ENCODE measurements around the gene SLC30A1. TPM values are rescaled to one million over a fixed set of nuclear protein-coding genes. Genes with fewer than 3 reads are reported as not detected.

The SLC30A1 gene
- total and polyA plus RNA-seq, 2 of the 13 experiments (the other 11 are each of a cell fraction or from before 2014, with no cell fraction given) = 5.9 to 24.4 TPM

DNA sequence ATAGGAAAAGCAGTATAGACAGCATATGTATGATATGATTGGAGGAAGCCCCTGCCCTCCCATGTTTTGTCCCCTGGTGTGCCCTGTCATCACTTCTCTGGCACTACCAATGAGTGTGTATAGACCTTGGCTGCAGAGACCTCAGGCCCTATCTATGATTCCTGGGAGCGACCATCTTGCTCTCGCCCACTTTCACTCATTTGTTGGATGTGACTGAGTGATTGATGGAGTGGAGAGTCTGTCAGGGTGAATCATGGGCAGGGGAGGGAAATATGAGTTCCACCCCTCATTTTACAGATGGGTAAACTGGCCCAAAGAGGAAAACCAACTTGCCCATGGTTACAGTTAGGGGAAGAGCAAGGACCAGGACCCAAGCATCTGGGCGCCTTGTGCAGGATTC, 14.9 kb downstream of the SLC30A1 start:
- DNase-seq (ENCODE audit: low spot score) (no peak), ATAC-seq (no peak), FAIRE-seq (no peak)
- Histone ChIP-seq H3K27ac (ENCODE audit: extremely low read length, insufficient read depth, low read length) (no peak overlapping the region), H3K4me1 (ENCODE audit: insufficient read depth, low read length) (peaks cover 14% of the 10 kb centered on the region), H3K9me3 (ENCODE audit: low read length) (no peaks in the 10 kb centered on the region), H4K20me1 (ENCODE audit: insufficient read depth, low read length) (no peaks in the 10 kb centered on the region), H3K4me3 (replicated peaks in 1 of 3; ENCODE audit: insufficient read depth in 1 of 3, low read depth in 2 of 3, low read length in 3 of 3) (no peak overlapping the region), H3K36me3 (replicated peaks in 1 of 2; ENCODE audit: control insufficient read depth in 1 of 2, insufficient read depth in 2 of 2, low read length in 2 of 2) (no peaks in the 10 kb centered on the region), H3K4me2 (ENCODE audit: low read depth, low read length) (no peak overlapping the region), H3K9ac (ENCODE audit: insufficient read depth, low read depth, low read length) (no peak overlapping the region), H3K79me2 (ENCODE audit: insufficient read depth, low read length) (no peaks in the 10 kb centered on the region), H2AFZ (ENCODE audit: low read length) (no peak overlapping the region), H3K27me3 (ENCODE audit: control insufficient read depth in 1 of 2, insufficient read depth in 2 of 2, low read length in 2 of 2) (peaks cover 0 to 1% of the 10 kb centered on the region in 2 experiments; a peak in 1 of 5 replicates)
- in situ Hi-C loops (cut with HindIII; ENCODE audit: extremely low pct_ligation_motif_present, low pct_unique_long_range_greater_than_20kb) (no loop called here), intact Hi-C loops (cut with micrococcal nuclease; ENCODE audit: unreplicated experiment) (no loop called here)
- TF ChIP-seq ZNF335 (CRISPR knock-in tag; IDR thresholded peaks at IDR 0.05) = no peak
- TF ChIP-seq ELF1 (CRISPR knock-in tag; IDR thresholded peaks at IDR 0.05) = no peak
- TF ChIP-seq TAF1 (CRISPR knock-in tag; IDR thresholded peaks at IDR 0.05) = no peak
- TF ChIP-seq ZNF816 (CRISPR knock-in tag; IDR thresholded peaks at IDR 0.05; ENCODE audit: borderline replicate concordance) = no peak
- TF ChIP-seq MXD3 (CRISPR knock-in tag; IDR thresholded peaks at IDR 0.05) = no peak
- no peak for TF ChIP-seq RFXANK (CRISPR knock-in tag; IDR thresholded peaks at IDR 0.05)
- no peak for TF ChIP-seq MTA1 (CRISPR knock-in tag; IDR thresholded peaks at IDR 0.05; ENCODE audit: borderline replicate concordance)
- ChIA-PET CTCF (ENCODE audit: low intra/inter-chr PET ratio, low total read pairs) (no interaction called here), POLR2A (no interaction called here)
- BruUV-seq (replicated peaks) = no TSS peak
- WGBS (ENCODE audit: low lambda C conversion rate) = 64% methylated on average over 3 of the region's 3 CpGs

DNA sequence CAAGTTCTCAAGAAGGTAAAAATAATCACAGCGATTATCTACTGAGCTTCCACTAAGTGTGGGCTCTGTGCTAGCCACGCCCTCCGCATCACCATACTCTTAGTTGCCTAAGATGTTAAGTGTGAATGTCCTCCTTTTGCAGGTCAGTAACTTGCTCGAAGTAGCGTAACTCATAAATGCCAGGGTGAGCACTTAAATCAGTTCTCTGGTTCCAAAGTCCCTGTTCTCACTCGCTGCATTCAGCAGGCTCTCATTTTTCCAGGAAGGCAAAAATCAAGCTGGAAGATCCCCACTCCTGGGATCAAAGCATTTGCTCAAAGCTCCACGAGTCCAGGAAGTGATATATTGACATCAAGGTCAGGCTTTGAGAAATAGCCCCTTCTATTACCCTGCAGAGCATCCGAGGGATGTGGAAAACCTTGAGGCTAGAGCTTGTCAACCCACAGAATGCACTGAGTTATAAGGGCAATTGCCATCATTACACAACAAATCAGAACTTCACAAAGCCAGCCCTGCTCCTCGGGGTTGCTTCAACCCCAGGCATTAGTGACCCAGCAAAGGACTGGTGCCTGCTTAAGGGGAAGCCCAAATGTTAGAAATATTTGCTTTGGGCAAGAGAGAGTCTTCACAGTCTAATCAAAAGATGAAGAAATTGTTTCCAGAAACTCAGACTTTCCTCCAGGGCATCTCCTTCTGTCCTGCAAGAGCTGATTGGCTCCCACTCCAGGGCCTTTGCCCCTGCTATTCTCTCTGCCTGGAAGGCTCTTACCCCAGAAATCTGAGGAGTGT, 19.5 kb downstream of the SLC30A1 start:
- CTCF ChIA-PET (ENCODE audit: low intra/inter-chr PET ratio, low total read pairs) = no interaction called here
- FAIRE-seq (no peak), DNase-seq (ENCODE audit: low spot score) (no peak), ATAC-seq (no peak)
- no peaks in the 10 kb centered on the region for H3K79me2 ChIP-seq (ENCODE audit: insufficient read depth, low read length)
- H3K4me3 ChIP-seq (replicated peaks in 1 of 3; ENCODE audit: insufficient read depth in 1 of 3, low read depth in 2 of 3, low read length in 3 of 3) = no peak overlapping the region
- H3K27me3 ChIP-seq (ENCODE audit: control insufficient read depth in 1 of 2, insufficient read depth in 2 of 2, low read length in 2 of 2) = peaks cover 0 to 1% of the 10 kb centered on the region in 2 experiments; a peak in 1 of 5 replicates
- H3K4me1 ChIP-seq (ENCODE audit: insufficient read depth, low read length) = peaks cover 14% of the 10 kb centered on the region
- no peaks in the 10 kb centered on the region for H4K20me1 ChIP-seq (ENCODE audit: insufficient read depth, low read length)
- intact Hi-C loops (cut with micrococcal nuclease; ENCODE audit: unreplicated experiment) (no loop called here), in situ Hi-C loops (cut with HindIII; ENCODE audit: extremely low pct_ligation_motif_present, low pct_unique_long_range_greater_than_20kb) (no loop called here)
- POLR2A ChIA-PET = no interaction called here
- no TSS peak for BruUV-seq (replicated peaks)
- no peak overlapping the region for H2AFZ ChIP-seq (ENCODE audit: low read length)
- H3K36me3 ChIP-seq (replicated peaks in 1 of 2; ENCODE audit: control insufficient read depth in 1 of 2, insufficient read depth in 2 of 2, low read length in 2 of 2) = no peaks in the 10 kb centered on the region
- H3K27ac ChIP-seq (ENCODE audit: extremely low read length, insufficient read depth, low read length) = no peak overlapping the region
- H3K9me3 ChIP-seq (ENCODE audit: low read length) = no peaks in the 10 kb centered on the region
- no peak overlapping the region for H3K4me2 ChIP-seq (ENCODE audit: low read depth, low read length)
- no peak overlapping the region for H3K9ac ChIP-seq (ENCODE audit: insufficient read depth, low read depth, low read length)
- 31% methylated on average over 9 of the region's 9 CpGs for WGBS (ENCODE audit: low lambda C conversion rate)
- no peak for TF ChIP-seq ZFP90 (CRISPR knock-in tag; IDR thresholded peaks at IDR 0.05; ENCODE audit: borderline replicate concordance)
- no peak for TF ChIP-seq LCORL (IDR thresholded peaks at IDR 0.05)
- TF ChIP-seq LCORL (CRISPR knock-in tag; IDR thresholded peaks at IDR 0.05) = no peak
- no peak for TF ChIP-seq TEAD2 (CRISPR knock-in tag; IDR thresholded peaks at IDR 0.05)
- no peak for TF ChIP-seq SAFB2 (CRISPR knock-in tag; IDR thresholded peaks at IDR 0.05; ENCODE audit: borderline replicate concordance, low read depth)
- TF ChIP-seq GFI1 (CRISPR knock-in tag; IDR thresholded peaks at IDR 0.05; ENCODE audit: borderline replicate concordance) = peak; percentile 74; the same call in 1 of the 2 replicates
- TF ChIP-seq ZSCAN29 (CRISPR knock-in tag; conservative IDR thresholded peaks at IDR 0.05) = no peak
- no peak for TF ChIP-seq SIN3B (IDR thresholded peaks at IDR 0.05; ENCODE audit: low read length)
- TF ChIP-seq DNMT3B (CRISPR knock-in tag; conservative IDR thresholded peaks at IDR 0.05) = no peak
- TF ChIP-seq ZNF775 (CRISPR knock-in tag; IDR thresholded peaks at IDR 0.05; ENCODE audit: borderline replicate concordance) = no peak
- no peak for TF ChIP-seq FOXK1 (CRISPR knock-in tag; IDR thresholded peaks at IDR 0.05; ENCODE audit: borderline replicate concordance, low read depth)
- no peak for TF ChIP-seq THYN1 (CRISPR knock-in tag; IDR thresholded peaks at IDR 0.05; ENCODE audit: borderline replicate concordance, low read depth)
- TF ChIP-seq EZH2 (conservative IDR thresholded peaks at IDR 0.05; ENCODE audit: low read depth, low read length) = no peak
- peak; percentile 8; the same call in 1 of the 2 replicates for TF ChIP-seq HNF4A (CRISPR knock-in tag; IDR thresholded peaks at IDR 0.05)

All from HepG2 (cell line).